ENCODE data around the gene CDK11A.

Gene CDK11A

DNA sequence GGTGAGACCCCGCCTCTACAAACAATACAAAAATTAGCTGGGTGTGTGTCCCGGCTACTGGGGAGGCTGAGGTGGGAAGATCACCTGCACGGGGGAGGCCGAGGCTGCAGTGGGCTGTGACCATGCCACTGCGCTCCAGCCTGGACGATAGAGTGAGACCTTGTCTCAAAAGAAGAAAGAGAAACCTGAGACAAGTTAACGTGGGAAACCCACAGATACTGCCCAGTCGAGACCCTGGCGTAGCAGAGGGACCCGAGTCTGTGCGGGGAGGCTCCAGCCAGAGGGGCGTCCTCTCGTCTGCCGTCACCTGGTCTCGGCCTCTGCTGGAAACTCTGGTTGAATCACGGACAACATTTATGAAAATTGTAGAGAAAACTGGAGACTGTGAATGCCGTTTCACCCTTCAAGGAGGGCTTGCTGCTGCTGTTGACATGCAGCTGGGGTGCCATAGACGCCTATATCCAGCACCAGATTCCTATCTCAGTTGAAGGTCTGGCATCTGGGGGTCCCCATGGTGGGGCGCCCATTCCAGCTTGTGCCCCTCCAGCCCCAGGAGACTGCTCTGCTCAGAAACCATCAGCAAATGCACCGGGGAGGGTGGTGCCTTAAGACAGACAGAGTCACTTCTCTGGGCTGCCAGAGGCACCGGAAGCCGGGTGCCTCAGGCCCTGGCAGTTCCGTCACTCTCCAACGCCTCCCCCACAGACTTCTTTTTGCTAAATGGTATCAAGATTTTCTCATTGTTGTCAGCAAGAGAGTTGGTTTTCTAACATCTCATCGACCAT lies 51.8 kb downstream of the CDK11A start:
- TF ChIP-seq, protein P1, sequence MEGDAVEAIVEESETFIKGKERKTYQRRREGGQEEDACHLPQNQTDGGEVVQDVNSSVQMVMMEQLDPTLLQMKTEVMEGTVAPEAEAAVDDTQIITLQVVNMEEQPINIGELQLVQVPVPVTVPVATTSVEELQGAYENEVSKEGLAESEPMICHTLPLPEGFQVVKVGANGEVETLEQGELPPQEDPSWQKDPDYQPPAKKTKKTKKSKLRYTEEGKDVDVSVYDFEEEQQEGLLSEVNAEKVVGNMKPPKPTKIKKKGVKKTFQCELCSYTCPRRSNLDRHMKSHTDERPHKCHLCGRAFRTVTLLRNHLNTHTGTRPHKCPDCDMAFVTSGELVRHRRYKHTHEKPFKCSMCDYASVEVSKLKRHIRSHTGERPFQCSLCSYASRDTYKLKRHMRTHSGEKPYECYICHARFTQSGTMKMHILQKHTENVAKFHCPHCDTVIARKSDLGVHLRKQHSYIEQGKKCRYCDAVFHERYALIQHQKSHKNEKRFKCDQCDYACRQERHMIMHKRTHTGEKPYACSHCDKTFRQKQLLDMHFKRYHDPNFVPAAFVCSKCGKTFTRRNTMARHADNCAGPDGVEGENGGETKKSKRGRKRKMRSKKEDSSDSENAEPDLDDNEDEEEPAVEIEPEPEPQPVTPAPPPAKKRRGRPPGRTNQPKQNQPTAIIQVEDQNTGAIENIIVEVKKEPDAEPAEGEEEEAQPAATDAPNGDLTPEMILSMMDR (IDR thresholded peaks at IDR 0.05; ENCODE audit: insufficient read depth, missing control alignments) = no peak
- DNase-seq (ENCODE audit: insufficient read length, low spot score) = no peak
- FAIRE-seq = no peak

DNA sequence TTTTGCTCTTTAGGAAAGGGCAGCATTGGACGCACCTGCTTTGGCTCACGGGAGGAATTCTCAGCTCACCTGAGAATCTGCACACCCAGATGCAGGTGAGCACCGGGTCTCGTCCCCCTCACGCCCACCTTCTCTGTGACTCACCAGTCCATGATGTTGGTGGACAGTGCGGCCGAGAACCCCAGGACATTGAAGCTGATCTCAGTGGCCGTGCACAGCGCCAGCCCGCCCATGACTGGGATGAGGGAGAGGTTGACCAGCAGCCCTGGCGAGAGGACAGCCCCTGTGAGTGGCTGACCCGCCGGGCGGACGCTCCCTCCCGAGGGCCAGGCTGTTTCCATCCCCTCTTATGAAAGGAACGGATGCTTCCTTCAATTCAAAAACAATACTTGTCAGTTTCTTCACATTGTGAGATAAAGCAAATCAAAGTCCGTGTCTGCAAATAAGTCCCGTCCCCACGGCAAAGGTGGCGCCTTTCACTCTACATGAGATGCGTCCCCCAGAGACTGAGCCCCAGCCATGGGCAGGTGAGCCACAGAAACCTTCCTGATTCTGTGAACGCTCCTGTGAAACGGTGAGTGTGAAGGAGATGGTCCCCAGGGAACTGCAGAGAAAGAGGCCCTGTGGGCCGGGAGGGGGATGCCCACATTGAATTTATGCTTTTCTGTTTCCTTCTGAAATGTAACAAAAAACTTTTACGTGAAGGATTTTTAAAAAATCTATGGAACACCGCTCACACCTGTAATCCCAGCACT lies 52.6 kb downstream of the CDK11A start:
- DNase-seq (ENCODE audit: insufficient read length, low spot score) = no peak
- TF ChIP-seq, protein P1 (IDR thresholded peaks at IDR 0.05; ENCODE audit: insufficient read depth, missing control alignments) = no peak

DNA sequence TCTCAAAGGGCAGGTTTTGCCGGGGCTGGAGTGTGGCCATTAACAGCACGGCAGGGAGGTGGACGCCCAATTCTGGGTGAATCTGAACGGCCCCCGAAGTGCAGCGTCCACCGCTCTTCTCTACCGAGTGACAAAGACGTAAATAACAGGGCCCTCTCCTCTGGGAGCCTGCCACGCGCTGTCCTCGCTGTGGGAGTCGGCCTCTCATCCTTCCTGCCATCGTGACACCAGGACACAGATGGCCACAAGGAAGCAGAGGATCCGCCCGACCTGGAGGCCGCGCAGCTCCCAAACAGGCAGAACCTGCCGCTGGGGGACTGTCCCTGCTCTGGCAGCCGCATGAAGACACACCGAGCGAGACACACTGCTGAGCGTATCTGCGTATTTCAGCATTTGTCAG lies 53.3 kb downstream of the CDK11A start:
- DNase-seq (ENCODE audit: insufficient read length, low spot score) (no peak), FAIRE-seq (no peak)
- TF ChIP-seq, protein P1 (IDR thresholded peaks at IDR 0.05; ENCODE audit: insufficient read depth, missing control alignments) = no peak

More for the DNA sequence above, 52.6 kb downstream of the CDK11A start:
- FAIRE-seq = no peak

DNA sequence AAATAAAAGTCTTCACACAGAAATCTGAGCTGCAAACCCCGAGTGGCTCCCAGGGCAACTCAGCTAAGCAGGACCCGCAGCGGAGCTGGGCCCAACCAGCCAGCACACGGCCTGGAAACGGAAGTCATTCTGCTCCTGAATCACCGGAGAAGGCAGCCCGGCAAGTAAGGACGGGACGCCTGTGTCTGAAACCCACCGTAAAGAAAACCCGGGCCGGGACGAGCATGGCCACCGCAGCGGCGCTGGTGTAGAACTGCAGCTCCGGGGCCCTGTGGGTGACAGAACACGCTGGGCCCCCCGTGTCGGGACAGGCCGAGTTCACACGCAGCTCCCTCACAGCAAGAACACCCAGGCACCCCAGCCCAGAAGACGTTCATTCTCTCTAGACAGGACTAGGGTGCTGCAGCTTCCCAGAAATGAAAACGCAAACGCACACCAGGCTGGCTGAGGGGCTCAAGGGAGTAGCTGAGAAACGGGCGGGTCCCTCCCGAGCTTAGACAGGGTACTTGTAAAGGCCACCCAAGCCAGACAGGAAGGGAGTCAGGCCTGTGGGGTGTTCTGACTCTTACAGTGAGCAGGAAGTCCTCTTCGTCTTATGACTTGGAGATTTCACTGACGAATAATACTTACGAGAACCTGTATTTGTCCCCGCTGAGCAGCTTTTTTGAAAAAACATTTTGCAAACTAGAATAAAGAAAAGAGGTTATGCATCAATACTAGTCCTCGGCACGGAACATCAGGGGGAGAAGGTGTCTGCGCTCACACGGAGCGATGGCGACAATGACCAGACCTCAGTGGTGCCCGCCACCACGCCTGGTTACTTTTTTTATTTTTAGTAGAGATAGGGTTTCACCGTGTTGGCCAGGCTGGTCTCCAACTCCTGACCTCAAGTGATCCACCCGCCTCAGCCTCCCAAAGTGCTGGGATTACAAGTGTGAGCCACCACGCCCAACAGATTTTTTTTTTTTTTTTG lies 54.4 kb downstream of the CDK11A start:
- FAIRE-seq = no peak
- DNase-seq (ENCODE audit: insufficient read length, low spot score) = no peak
- TF ChIP-seq, protein P1 (IDR thresholded peaks at IDR 0.05; ENCODE audit: insufficient read depth, missing control alignments) = no peak

DNA sequence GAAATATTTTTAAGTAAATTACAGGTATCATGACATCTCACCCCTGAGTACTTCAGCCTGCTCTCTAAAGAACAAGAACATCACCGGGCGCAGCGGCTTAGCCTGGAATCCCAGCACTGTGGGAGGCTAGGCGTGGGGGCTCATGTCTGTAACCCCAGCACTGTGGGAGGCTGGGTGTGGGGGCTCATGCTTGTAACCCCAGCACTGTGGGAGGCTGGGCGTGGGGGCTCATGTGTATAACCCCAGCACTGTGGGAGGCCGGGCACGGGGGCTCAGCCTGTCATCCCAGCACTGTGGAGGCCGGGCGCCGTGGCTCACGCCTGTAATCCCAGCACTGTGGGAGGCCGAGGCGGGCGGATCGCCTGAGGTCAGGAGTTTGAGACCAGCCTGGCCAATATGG lies 57.6 kb downstream of the CDK11A start:
- FAIRE-seq = no peak

DNA sequence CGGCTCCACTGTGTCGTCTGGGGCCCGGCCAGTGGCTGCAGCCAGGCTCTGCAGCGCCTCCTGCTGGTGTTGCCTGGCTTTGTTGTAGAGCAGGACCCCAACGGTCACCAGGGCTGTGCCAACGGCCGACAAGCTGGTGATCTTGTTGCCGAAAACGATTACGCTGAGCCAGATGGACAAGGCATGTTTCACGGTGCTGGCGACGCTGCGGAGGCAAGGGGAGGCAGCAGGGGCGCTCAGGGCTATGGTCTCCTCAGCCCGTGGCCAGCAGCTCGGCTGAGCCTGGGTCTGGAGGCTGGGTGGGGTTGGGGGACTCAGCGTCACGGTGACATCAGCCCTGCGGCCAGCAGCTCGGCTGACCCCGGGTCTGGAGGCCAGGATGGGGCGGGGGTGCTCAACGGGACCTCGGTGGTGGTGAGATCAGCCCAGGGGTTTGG lies 58.3 kb downstream of the CDK11A start:
- DNase-seq (ENCODE audit: insufficient read length, low spot score) (no peak), FAIRE-seq (no peak)
- TF ChIP-seq, protein P1 (IDR thresholded peaks at IDR 0.05; ENCODE audit: insufficient read depth, missing control alignments) = peak; percentile 17

More for the DNA sequence above, 57.6 kb downstream of the CDK11A start:
- DNase-seq (ENCODE audit: insufficient read length, low spot score) = no peak
- TF ChIP-seq, protein P1 (IDR thresholded peaks at IDR 0.05; ENCODE audit: insufficient read depth, missing control alignments) = no peak
